ENCODE data around the gene CNN3.

CNN3 gene

GRCh38 chr1:94887106-94887505, 39.8 kb downstream of the CNN3 start:
- H3K4me3 Mint-ChIP-seq, result no peak overlapping the region
- H3K4me1 Mint-ChIP-seq, result peaks cover 15% of the 10 kb centered on the region
- DNase-seq (ENCODE audit: low spot score in 2 of 2), result no peak
- no peak overlapping the region for H3K27ac Mint-ChIP-seq (ENCODE audit: low read depth)
- no peak for ATAC-seq (replicated peaks; ENCODE audit: extremely low read depth, poor library complexity, severe bottlenecking)
- no peaks in the 10 kb centered on the region for H3K9me3 Mint-ChIP-seq
- H3K27me3 Mint-ChIP-seq, result peaks cover 13% of the 10 kb centered on the region
- peaks cover 1% of the 10 kb centered on the region for H3K36me3 Mint-ChIP-seq (ENCODE audit: insufficient read depth)

GRCh38 chr1:94886361-94886760, 40.5 kb downstream of the CNN3 start:
- peaks cover 11% of the 10 kb centered on the region for H3K27me3 Mint-ChIP-seq
- no peak overlapping the region for H3K4me3 Mint-ChIP-seq
- H3K27ac Mint-ChIP-seq (ENCODE audit: low read depth), result no peak overlapping the region
- H3K36me3 Mint-ChIP-seq (ENCODE audit: insufficient read depth), result peaks cover 1% of the 10 kb centered on the region
- H3K9me3 Mint-ChIP-seq, result no peaks in the 10 kb centered on the region
- peaks cover 15% of the 10 kb centered on the region for H3K4me1 Mint-ChIP-seq
- ATAC-seq (replicated peaks; ENCODE audit: extremely low read depth, poor library complexity, severe bottlenecking), result no peak
- no peak for DNase-seq (ENCODE audit: low spot score in 2 of 2)

GRCh38 chr1:94884507-94884906, 42.4 kb downstream of the CNN3 start:
- peaks cover 15% of the 10 kb centered on the region for H3K4me1 Mint-ChIP-seq
- no peak overlapping the region for H3K27ac Mint-ChIP-seq (ENCODE audit: low read depth)
- no peak for ATAC-seq (replicated peaks; ENCODE audit: extremely low read depth, poor library complexity, severe bottlenecking)
- H3K4me3 Mint-ChIP-seq, result no peak overlapping the region
- no peak for DNase-seq (ENCODE audit: low spot score in 2 of 2)
- H3K27me3 Mint-ChIP-seq, result no peaks in the 10 kb centered on the region
- H3K36me3 Mint-ChIP-seq (ENCODE audit: insufficient read depth), result peaks cover 1% of the 10 kb centered on the region
- H3K9me3 Mint-ChIP-seq, result no peaks in the 10 kb centered on the region

GRCh38 chr1:94884106-94884505, 42.8 kb downstream of the CNN3 start:
- Mint-ChIP-seq H3K4me3 (no peak overlapping the region), H3K27ac (ENCODE audit: low read depth) (no peak overlapping the region)
- DNase-seq (ENCODE audit: low spot score in 2 of 2), result no peak

GRCh38 chr1:94883691-94884090, 43.2 kb downstream of the CNN3 start:
- Mint-ChIP-seq H3K4me3 (peak overlapping the region; percentile 38), H3K36me3 (ENCODE audit: insufficient read depth) (peaks cover 1% of the 10 kb centered on the region), H3K27me3 (peaks cover under 1% of the 10 kb centered on the region), H3K27ac (ENCODE audit: low read depth) (peak overlapping the region; percentile 10), H3K9me3 (no peaks in the 10 kb centered on the region), H3K4me1 (peaks cover 15% of the 10 kb centered on the region)
- no peak for DNase-seq (ENCODE audit: low spot score in 2 of 2)
- peak; percentile 10 for ATAC-seq (replicated peaks; ENCODE audit: extremely low read depth, poor library complexity, severe bottlenecking)

More at GRCh38 chr1:94884106-94884505, 42.8 kb downstream of the CNN3 start:
- Mint-ChIP-seq H3K36me3 (ENCODE audit: insufficient read depth) (peaks cover 1% of the 10 kb centered on the region), H3K9me3 (no peaks in the 10 kb centered on the region), H3K27me3 (no peaks in the 10 kb centered on the region), H3K4me1 (peaks cover 15% of the 10 kb centered on the region)
- ATAC-seq (replicated peaks; ENCODE audit: extremely low read depth, poor library complexity, severe bottlenecking), result no peak

- H3K4me3 Mint-ChIP-seq, result no peak overlapping the region
- ATAC-seq (replicated peaks; ENCODE audit: extremely low read depth, poor library complexity, severe bottlenecking) (no peak), DNase-seq (ENCODE audit: low spot score in 2 of 2) (no peak)
- no peak overlapping the region for H3K27ac Mint-ChIP-seq (ENCODE audit: low read depth)
- no peaks in the 10 kb centered on the region for H3K9me3 Mint-ChIP-seq
- peaks cover 3% of the 10 kb centered on the region for H3K36me3 Mint-ChIP-seq (ENCODE audit: insufficient read depth)
- peaks cover 9% of the 10 kb centered on the region for H3K4me1 Mint-ChIP-seq
- H3K27me3 Mint-ChIP-seq, result peaks cover 37% of the 10 kb centered on the region
These were observed 48.6 kb downstream of the CNN3 start for GRCh38 chr1:94878329-94878728.

GRCh38 chr1:94876362-94876761, 50.5 kb downstream of the CNN3 start:
- Mint-ChIP-seq H3K4me1 (no peaks in the 10 kb centered on the region), H3K4me3 (no peak overlapping the region), H3K27me3 (peaks cover 37% of the 10 kb centered on the region), H3K36me3 (ENCODE audit: insufficient read depth) (peaks cover 3% of the 10 kb centered on the region), H3K9me3 (no peaks in the 10 kb centered on the region), H3K27ac (ENCODE audit: low read depth) (no peak overlapping the region)
- DNase-seq (ENCODE audit: low spot score in 2 of 2) (no peak), ATAC-seq (replicated peaks; ENCODE audit: extremely low read depth, poor library complexity, severe bottlenecking) (no peak)

- ATAC-seq (replicated peaks; ENCODE audit: extremely low read depth, poor library complexity, severe bottlenecking), result no peak
- Mint-ChIP-seq H3K4me3 (no peak overlapping the region), H3K27ac (ENCODE audit: low read depth) (no peak overlapping the region), H3K36me3 (ENCODE audit: insufficient read depth) (peaks cover 3% of the 10 kb centered on the region), H3K9me3 (no peaks in the 10 kb centered on the region), H3K4me1 (no peaks in the 10 kb centered on the region), H3K27me3 (peaks cover 37% of the 10 kb centered on the region)
- DNase-seq (ENCODE audit: low spot score in 2 of 2), result no peak
These were observed 51.1 kb downstream of the CNN3 start for GRCh38 chr1:94875794-94876193.

GRCh38 chr1:94874423-94874822, 52.5 kb downstream of the CNN3 start:
- Mint-ChIP-seq H3K27ac (ENCODE audit: low read depth) (no peak overlapping the region), H3K36me3 (ENCODE audit: insufficient read depth) (peaks cover 3% of the 10 kb centered on the region), H3K9me3 (no peaks in the 10 kb centered on the region), H3K4me3 (no peak overlapping the region), H3K4me1 (no peaks in the 10 kb centered on the region), H3K27me3 (peaks cover 37% of the 10 kb centered on the region)
- ATAC-seq (replicated peaks; ENCODE audit: extremely low read depth, poor library complexity, severe bottlenecking) (no peak), DNase-seq (ENCODE audit: low spot score in 2 of 2) (no peak)

GRCh38 chr1:94873520-94874351, 53.2 kb downstream of the CNN3 start:
- H3K4me1 Mint-ChIP-seq, result no peaks in the 10 kb centered on the region
- ATAC-seq (replicated peaks; ENCODE audit: extremely low read depth, poor library complexity, severe bottlenecking) (no peak), DNase-seq (ENCODE audit: low spot score in 2 of 2) (no peak)
- no peaks in the 10 kb centered on the region for H3K9me3 Mint-ChIP-seq
- peaks cover 37% of the 10 kb centered on the region for H3K27me3 Mint-ChIP-seq
- H3K36me3 Mint-ChIP-seq (ENCODE audit: insufficient read depth), result peaks cover 3% of the 10 kb centered on the region
- H3K4me3 Mint-ChIP-seq, result no peak overlapping the region
- no peak overlapping the region for H3K27ac Mint-ChIP-seq (ENCODE audit: low read depth)

- DNase-seq (ENCODE audit: low spot score in 2 of 2), result no peak
- Mint-ChIP-seq H3K27ac (ENCODE audit: low read depth) (no peak overlapping the region), H3K36me3 (ENCODE audit: insufficient read depth) (peaks cover 3% of the 10 kb centered on the region), H3K9me3 (no peaks in the 10 kb centered on the region), H3K4me1 (no peaks in the 10 kb centered on the region), H3K4me3 (no peak overlapping the region), H3K27me3 (peaks cover 29% of the 10 kb centered on the region)
- ATAC-seq (replicated peaks; ENCODE audit: extremely low read depth, poor library complexity, severe bottlenecking), result no peak
These were observed 54.0 kb downstream of the CNN3 start for GRCh38 chr1:94872771-94873495.

GRCh38 chr1:94871031-94871430, 55.9 kb downstream of the CNN3 start:
- no peak for ATAC-seq (replicated peaks; ENCODE audit: extremely low read depth, poor library complexity, severe bottlenecking)
- H3K4me1 Mint-ChIP-seq, result no peaks in the 10 kb centered on the region
- peaks cover 16% of the 10 kb centered on the region for H3K27me3 Mint-ChIP-seq
- no peak for DNase-seq (ENCODE audit: low spot score in 2 of 2)
- no peaks in the 10 kb centered on the region for H3K9me3 Mint-ChIP-seq
- no peaks in the 10 kb centered on the region for H3K36me3 Mint-ChIP-seq (ENCODE audit: insufficient read depth)
- no peak overlapping the region for H3K4me3 Mint-ChIP-seq
- no peak overlapping the region for H3K27ac Mint-ChIP-seq (ENCODE audit: low read depth)

All from central memory CD8-positive, alpha-beta T cell (primary cell).